Tibial nerve (tissue), 3 donors: ENCODE measurements around the gene LARP4B.

Experiments
- CTCF ChIP-seq, 5 experiments: fragments of 200-600 bp in 3 of 5; fragments of 450-650 bp in 2 of 5; sonication (generic) in 3 of 5; IDR thresholded peaks; one replicate each; pipeline ENCODE4 v1.5.1; 2016 to 2019; ENCODE audit warnings: antibody characterized with exemption in 5 of 5, mild to moderate bottlenecking in 3 of 5, moderate library complexity in 2 of 5
- POLR2A ChIP-seq, 2 donors: fragments of 450-650 bp; IDR thresholded peaks; one replicate each; pipeline ENCODE4 v1.6.1; 2017; ENCODE audit warnings: antibody characterized with exemption in 2 of 2, mild to moderate bottlenecking in 2 of 2, moderate library complexity in 2 of 2

- TF ChIP-seq POLR2A (IDR thresholded peaks at IDR 0.05), result no peak
- no peak for TF ChIP-seq CTCF (IDR thresholded peaks at IDR 0.05)
Observed at GRCh38 chr10:761376-761775, 170.1 kb downstream of the LARP4B start.
